Measurements from ENCODE around the gene ORC4. TPM values are rescaled to one million over a fixed set of nuclear protein-coding genes. Genes with fewer than 3 reads are reported as not detected.

ORC4 gene
- total and polyA plus RNA-seq, 3 donors from 2014 or later = 38.9 to 58.4 (median 54.8) TPM

- Histone ChIP-seq H3K27ac (no peak overlapping the region), H3K27me3 (no peaks in the 10 kb centered on the region), H3K4me1 (no peaks in the 10 kb centered on the region), H3K4me3 (no peak overlapping the region), H3K36me3 (ENCODE audit: low read depth, missing control alignments) (no peaks in the 10 kb centered on the region), H3K9me3 (no peaks in the 10 kb centered on the region)
- intact Hi-C loops (cut with DNase I; ENCODE audit: low total_unique reads) = no loop called here
- WGBS, 2 donors = 95 to 100% methylated on average over 2 of the region's 2 CpGs
- TF ChIP-seq CTCF (IDR thresholded peaks at IDR 0.05) (no peak), POLR2A (IDR thresholded peaks at IDR 0.05) (no peak)
- no peak for DNase-seq
These were observed 23.8 kb upstream of the ORC4 start for GRCh38 chr2:148044322-148044721.

- Histone ChIP-seq H3K27me3 (no peaks in the 10 kb centered on the region), H3K9me3 (no peaks in the 10 kb centered on the region), H3K4me1 (no peaks in the 10 kb centered on the region), H3K36me3 (ENCODE audit: low read depth, missing control alignments) (no peaks in the 10 kb centered on the region), H3K4me3 (no peak overlapping the region), H3K27ac (no peak overlapping the region)
- WGBS, 2 donors = 90 to 91% methylated on average over 2 of the region's 2 CpGs
- intact Hi-C loops (cut with DNase I; ENCODE audit: low total_unique reads) = no loop called here
- DNase-seq = no peak
- TF ChIP-seq POLR2A (IDR thresholded peaks at IDR 0.05) = no peak
- TF ChIP-seq CTCF (IDR thresholded peaks at IDR 0.05) = no peak
These were observed 21.7 kb upstream of the ORC4 start for GRCh38 chr2:148042219-148042618.

- WGBS, 2 donors = 91 to 96% methylated on average over 1 of the region's 1 CpG
- DNase-seq = no peak
- no peak for TF ChIP-seq CTCF (IDR thresholded peaks at IDR 0.05)
- TF ChIP-seq POLR2A (IDR thresholded peaks at IDR 0.05) = no peak
- Histone ChIP-seq H3K4me3 (no peak overlapping the region), H3K9me3 (no peaks in the 10 kb centered on the region), H3K27ac (no peak overlapping the region), H3K4me1 (no peaks in the 10 kb centered on the region), H3K36me3 (ENCODE audit: low read depth, missing control alignments) (no peaks in the 10 kb centered on the region), H3K27me3 (no peaks in the 10 kb centered on the region)
- intact Hi-C loops (cut with DNase I; ENCODE audit: low total_unique reads) = no loop called here
These were observed 19.2 kb upstream of the ORC4 start for GRCh38 chr2:148039783-148040182.

GRCh38 chr2:148032215-148032614, 11.7 kb upstream of the ORC4 start:
- Histone ChIP-seq H3K27me3 (no peaks in the 10 kb centered on the region), H3K36me3 (ENCODE audit: low read depth, missing control alignments) (no peaks in the 10 kb centered on the region), H3K9me3 (no peaks in the 10 kb centered on the region), H3K27ac (no peak overlapping the region), H3K4me1 (no peaks in the 10 kb centered on the region), H3K4me3 (no peak overlapping the region)
- no peak for DNase-seq
- WGBS, 2 donors = 92 to 94% methylated on average over 4 of the region's 4 CpGs
- TF ChIP-seq CTCF (IDR thresholded peaks at IDR 0.05) (no peak), POLR2A (IDR thresholded peaks at IDR 0.05) (no peak)
- intact Hi-C loops (cut with DNase I; ENCODE audit: low total_unique reads) = no loop called here

GRCh38 chr2:148031152-148031551, 10.6 kb upstream of the ORC4 start:
- intact Hi-C loops (cut with DNase I; ENCODE audit: low total_unique reads) = no loop called here
- H3K27me3 ChIP-seq = no peaks in the 10 kb centered on the region
- TF ChIP-seq CTCF (IDR thresholded peaks at IDR 0.05) (no peak), POLR2A (IDR thresholded peaks at IDR 0.05) (no peak)
- H3K4me1 ChIP-seq = no peaks in the 10 kb centered on the region
- no peaks in the 10 kb centered on the region for H3K36me3 ChIP-seq (ENCODE audit: low read depth, missing control alignments)
- H3K27ac ChIP-seq = no peak overlapping the region
- H3K4me3 ChIP-seq = no peak overlapping the region
- DNase-seq = no peak
- H3K9me3 ChIP-seq = no peaks in the 10 kb centered on the region
